ENCODE results near the gene TTLL11. TPM values are rescaled to one million over a fixed set of nuclear protein-coding genes. Genes with fewer than 3 reads are reported as not detected.

Gene TTLL11
- total and polyA plus RNA-seq, 2 of the 8 experiments (the other 6 are each of a cell fraction or from before 2014, with no cell fraction given): 0.56 to 0.80 TPM

- no peak for TF ChIP-seq CTBP2 (IDR thresholded peaks at IDR 0.05; ENCODE audit: borderline replicate concordance, insufficient read depth, insufficient read length, low read length)
- TF ChIP-seq SUZ12 (IDR thresholded peaks at IDR 0.05; ENCODE audit: low read length): no peak
These were observed 221.6 kb downstream of the TTLL11 start (continued) for GRCh38 chr9:121871431-121872025.

Data from H1 (cell line).